Measurements from ENCODE around the gene ANKLE1.

Gene ANKLE1

DNA sequence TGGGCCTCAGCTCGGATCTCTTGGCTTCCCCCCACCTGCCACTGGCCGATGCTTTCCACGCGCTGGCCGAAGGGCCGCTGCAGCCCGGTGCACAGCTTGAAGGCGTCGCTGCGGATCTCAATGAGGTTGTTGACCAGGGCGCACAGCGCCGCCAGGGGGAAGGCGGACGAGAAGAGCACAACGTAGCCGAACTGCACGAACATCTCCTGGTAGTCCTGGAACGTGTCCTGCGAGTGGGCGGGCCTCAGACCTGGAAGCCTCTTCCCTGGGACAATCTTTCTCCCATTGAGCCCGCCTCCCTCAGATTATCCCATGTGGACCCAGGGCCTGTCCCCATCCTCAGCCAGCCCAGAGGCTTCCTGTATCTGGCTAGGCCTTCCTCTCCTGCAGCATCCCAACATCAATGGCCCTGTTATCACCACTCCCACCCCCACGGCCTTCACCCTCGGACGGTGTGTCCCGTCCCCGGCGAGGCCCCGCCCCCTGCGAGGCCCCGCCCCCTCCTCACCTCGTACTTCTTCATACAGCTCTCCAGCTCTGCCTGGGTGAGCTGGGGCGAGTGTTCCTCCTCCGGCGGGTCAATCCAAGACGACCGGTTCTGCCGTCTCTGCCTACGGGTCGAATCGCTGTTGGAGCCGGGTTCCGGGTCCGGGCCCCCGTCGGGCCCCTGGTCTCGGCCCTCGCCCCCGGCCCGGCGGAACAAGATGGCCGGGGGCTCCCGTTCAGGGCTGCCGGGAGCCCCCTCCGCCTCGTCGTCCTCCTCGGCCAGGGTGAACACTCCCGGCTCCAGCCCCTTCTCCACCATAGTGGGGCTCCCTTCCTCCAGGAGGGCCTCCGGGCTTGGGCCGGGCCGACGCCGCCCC, 46.2 kb downstream of the ANKLE1 start:
- DNase-seq = peak; percentile 55

GRCh38 chr19:17328517-17329365, 47.0 kb downstream of the ANKLE1 start:
- DNase-seq = no peak

- DNase-seq = no peak
Observed at GRCh38 chr19:17329366-17330261, 47.9 kb downstream of the ANKLE1 start.

GRCh38 chr19:17330262-17331044, 48.8 kb downstream of the ANKLE1 start:
- DNase-seq = no peak

DNA sequence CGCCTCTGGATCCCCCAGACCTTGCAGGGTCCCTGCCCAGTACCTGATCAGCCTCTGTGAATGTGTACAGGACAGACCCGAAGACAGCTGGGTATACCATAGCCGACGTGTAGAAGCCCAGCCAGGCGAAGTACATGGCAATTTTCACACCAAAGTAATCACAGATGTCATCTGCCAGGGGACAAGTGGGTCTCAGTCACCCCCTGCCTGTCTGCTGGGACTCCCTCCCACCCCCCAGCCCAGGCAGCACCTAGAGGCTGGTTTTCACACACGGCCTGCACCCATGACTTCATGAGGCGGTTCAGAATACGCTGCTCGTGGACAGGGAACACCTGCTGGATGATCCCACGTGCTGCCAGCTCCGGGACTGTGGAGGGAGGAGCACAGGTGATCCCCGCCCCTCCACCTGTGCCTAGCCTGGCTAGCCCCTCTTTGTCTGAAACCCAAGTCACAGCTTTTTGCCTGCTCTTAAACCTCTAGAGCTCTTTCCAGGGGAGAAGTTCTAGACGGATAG, 49.4 kb downstream of the ANKLE1 start:
- no peak for DNase-seq

DNA sequence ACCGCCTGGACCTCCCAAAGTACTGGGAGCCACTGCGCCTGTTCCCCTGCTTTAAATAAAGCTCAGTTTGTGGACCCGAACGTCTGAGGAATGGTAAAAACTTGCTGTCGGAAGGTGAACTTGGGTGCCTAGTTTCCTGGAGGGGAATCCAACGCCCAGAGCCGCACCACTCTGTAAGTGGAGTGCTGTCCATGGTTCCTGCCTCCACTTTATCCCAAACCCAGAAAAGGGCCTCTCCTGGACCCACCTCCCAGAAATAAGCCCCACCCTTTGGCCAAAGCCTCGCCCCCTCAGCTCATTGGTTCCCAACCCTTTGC, 50.6 kb downstream of the ANKLE1 start:
- DNase-seq = no peak

DNA sequence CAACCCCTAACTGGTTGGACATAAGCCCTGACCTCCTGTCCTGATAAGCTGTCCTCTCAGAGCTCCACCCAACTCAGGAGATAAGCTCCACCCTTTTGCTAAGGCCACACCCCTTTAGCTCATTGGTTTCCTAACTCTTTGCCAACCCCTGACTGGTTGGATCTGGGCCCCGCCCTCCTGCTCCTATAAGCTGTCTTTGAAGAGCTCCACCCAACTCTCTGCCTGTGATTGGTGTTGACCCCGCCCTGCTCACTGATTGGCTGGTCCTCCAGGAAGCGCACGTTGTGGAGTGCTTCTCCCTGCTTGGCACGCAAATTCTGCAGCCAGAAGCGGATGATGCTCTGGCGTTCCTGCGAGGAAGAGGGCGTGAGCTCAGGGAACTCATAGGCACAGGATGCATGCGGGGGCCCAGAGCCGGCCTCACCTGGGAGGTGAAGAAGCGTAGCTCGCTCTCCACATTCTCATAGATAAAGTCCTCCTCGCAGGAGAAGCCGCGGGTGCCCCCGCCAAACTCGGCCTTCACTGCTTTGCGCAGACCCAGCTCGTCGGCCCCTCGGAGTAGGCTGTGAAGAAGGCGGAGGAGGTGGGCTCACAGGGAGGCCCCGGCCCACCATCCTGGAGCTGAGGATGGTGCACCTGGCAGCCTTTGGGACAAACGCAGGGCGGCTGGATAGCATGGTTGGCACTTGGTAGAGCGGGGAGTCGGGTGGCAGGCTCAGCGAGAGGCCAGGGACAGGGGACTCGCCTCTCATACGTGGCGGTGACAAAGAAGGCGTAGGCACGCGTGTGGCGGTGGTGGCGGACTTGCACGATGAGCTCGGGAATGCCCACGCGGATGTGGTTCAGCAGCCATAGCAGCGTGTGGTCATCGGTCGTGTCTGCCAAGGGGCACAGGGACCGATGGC, 51.2 kb downstream of the ANKLE1 start:
- peak; percentile 57 for DNase-seq

DNA sequence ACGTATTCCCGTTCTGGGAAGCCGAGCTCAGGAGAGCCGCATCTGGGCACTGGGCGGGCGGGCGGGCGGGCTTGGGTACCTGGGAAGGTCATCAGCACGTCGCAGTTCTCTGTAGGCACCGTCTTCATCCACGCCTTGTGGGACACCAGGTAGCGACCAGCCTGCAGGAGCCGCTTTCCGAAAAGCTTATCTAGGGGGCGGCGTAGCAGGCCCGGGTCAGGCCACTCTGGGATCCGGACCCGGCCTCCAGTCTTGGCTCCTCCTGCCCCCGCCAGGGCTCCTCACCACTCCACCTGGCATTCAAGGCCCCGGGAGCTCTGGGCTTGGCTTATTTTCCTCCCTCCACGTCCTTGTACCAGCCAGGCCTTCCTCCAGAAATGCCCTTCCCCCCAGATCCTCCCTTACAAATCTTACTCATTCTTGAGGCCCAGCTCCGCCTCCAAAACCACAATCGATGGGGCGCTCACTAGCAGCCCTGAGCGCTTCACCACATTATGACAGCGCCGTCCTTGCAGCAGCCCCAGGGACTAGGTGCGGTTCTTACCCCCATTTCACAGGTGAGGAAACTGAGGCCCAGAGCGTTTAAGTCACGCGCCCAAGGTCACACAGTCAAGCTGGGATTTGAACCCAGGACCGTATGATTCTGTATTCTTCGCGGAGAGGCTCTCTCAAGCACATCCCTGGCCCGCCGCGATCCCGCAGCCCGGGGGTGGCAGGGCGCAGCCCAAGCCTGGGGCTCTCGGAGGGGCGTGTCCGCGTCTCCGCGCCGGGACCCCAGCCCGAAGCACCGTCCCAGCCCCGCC, 52.1 kb downstream of the ANKLE1 start:
- peak; percentile 92 for DNase-seq

DNA sequence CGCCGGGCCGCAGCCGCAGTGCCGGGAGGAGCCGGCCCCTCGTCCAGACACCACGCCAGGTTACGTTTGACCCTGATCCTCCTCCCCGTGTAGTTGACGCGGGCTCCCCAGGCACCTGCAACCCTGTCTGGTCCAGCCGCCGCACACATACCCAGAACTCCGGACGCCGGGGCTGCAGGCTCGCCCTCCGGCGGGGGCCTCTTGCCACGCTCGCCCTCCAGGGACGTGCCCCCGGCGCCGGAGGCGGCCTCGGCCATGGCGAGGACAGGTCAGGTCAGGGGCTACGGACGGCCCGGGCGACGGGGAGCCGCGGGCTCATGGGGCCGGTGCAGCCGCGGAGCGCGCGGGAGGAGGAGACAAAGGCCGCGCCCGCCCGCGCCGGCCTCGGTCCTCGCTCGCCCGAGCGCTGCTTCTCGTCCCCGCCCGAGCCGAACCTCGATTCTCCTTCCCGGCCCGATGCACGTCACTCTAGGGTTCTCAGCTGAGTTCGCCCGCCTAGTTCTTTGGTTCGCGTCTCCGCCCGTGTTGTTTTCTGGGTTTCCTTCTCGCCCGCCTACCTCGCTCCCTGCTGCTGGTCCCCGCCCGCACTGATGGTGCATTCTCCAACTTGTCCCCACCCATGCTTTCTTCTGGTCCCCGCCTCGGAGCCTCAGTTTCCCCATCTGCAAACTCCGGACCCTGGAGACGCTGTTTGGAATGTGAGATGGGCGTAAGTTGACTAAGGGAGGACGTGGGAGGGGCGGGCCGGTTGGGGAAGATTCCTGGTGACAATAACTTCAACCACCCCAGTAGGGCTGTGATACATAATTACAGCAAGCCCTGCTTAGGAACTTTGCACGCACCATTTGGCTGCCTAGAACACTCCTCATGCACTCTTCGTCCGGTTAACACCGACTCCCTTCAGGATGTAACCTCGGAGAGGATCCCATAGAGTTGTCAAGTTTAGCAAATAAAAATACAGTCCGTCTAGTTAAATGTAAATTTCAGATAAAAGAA, 53.0 kb downstream of the ANKLE1 start, which contains the start of gene ANO8:
Gene ANO8 (minus strand): TSS at position 442 of the 996 bp plus-strand sequence. CDS start 185 bp downstream, at position 257.
- DNase-seq = peak; percentile 95

DNA sequence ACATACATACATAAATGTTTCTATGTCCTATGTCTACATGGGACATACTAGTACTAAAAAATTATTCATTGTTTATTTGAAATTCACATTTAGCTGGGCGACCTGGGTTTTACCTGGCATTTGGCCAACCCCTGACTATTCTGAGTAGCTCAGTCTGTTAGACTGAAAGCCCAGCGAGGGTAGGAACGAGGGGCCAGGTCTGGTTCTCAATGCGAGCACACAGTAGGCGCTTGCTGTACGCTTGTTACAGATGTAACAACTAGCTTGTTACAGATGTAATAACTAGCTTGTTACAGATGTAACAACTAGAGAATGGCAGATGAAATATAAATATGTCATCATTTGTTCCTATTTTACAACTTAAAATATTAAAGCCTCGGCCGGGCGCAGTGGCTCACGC, 53.9 kb downstream of the ANKLE1 start:
- no peak for DNase-seq

All from activated CD4-positive, alpha-beta T cell treated with anti-CD3 and anti-CD28 coated beads, Interleukin-10, Interleukin-2, amounts not matched to agents 100 ng/mL and 50 ng/mL, durations not matched to agents 16 hours and 8 hours (primary cell).